Measurements from ENCODE around the gene PLA2G2F.

DNA sequence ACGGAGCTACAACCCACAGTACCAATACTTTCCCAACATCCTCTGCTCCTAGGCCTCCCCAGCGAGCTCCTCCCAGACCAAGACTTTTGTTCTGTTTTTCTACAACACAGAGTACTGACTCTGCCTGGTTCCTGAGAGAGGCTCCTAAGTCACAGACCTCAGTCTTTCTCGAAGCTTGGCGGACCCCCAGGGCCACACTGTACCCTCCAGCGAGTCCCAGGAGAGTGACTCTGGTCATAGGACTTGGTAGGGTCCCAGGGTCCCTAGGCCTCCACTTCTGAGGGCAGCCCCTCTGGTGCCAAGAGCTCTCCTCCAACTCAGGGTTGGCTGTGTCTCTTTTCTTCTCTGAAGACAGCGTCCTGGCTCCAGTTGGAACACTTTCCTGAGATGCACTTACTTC lies 48.5 kb upstream of the PLA2G2F start:
- TF ChIP-seq, protein P1, sequence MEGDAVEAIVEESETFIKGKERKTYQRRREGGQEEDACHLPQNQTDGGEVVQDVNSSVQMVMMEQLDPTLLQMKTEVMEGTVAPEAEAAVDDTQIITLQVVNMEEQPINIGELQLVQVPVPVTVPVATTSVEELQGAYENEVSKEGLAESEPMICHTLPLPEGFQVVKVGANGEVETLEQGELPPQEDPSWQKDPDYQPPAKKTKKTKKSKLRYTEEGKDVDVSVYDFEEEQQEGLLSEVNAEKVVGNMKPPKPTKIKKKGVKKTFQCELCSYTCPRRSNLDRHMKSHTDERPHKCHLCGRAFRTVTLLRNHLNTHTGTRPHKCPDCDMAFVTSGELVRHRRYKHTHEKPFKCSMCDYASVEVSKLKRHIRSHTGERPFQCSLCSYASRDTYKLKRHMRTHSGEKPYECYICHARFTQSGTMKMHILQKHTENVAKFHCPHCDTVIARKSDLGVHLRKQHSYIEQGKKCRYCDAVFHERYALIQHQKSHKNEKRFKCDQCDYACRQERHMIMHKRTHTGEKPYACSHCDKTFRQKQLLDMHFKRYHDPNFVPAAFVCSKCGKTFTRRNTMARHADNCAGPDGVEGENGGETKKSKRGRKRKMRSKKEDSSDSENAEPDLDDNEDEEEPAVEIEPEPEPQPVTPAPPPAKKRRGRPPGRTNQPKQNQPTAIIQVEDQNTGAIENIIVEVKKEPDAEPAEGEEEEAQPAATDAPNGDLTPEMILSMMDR (IDR thresholded peaks at IDR 0.05) = no peak
- TF ChIP-seq POLR2A (IDR thresholded peaks at IDR 0.05) = no peak

All from uterus (tissue), 2 donors.